NT2/D1 (cell line): ENCODE data around the gene RSL1D1.
"Not testable (repeated sequence)": the region's sequence is repeated elsewhere in the genome, so short reads cannot be mapped to it uniquely, and the experiment has no call there.

Experiments used
- DNase-seq: peaks from one replicate; pipeline ENCODE4 v3.0.0-alpha.2; 2011; ENCODE audit warnings: low read depth, low spot score
- H3K27me3 ChIP-seq: 2 replicates; pipeline ENCODE4 v1.6.0; 2011; ENCODE audit warnings: mild to moderate bottlenecking; ENCODE audit not compliant: insufficient read length, insufficient read depth
- H3K36me3 ChIP-seq: 2 replicates; pipeline ENCODE4 v1.6.1; 2011; ENCODE audit warnings: mild to moderate bottlenecking, low read length, mixed read lengths; ENCODE audit not compliant: insufficient read depth, insufficient read length
- H3K4me1 ChIP-seq: 2 replicates; pipeline ENCODE4 v1.5.1; 2011; ENCODE audit not compliant: insufficient read depth, insufficient read length
- H3K4me3 ChIP-seq: 2 replicates; pipeline ENCODE4 v1.5.1; 2011; ENCODE audit warnings: low read depth; ENCODE audit not compliant: insufficient read length
- H3K9ac ChIP-seq: 2 replicates; pipeline ENCODE4 v1.6.0; 2011; ENCODE audit warnings: low read depth; ENCODE audit not compliant: insufficient read length
- H3K9me3 ChIP-seq: 2 replicates; pipeline ENCODE4 v1.5.1; 2011; ENCODE audit warnings: mild to moderate bottlenecking, low read length; ENCODE audit not compliant: insufficient read depth
- SUZ12 ChIP-seq: IDR thresholded peaks from 2 replicates; pipeline ENCODE4 v1.6.1; 2011; ENCODE audit not compliant: insufficient read length, insufficient read depth; ENCODE audit errors: extremely low read depth
- YY1 ChIP-seq: IDR thresholded peaks from 2 replicates; pipeline ENCODE4 v1.6.1; 2011; ENCODE audit not compliant: insufficient read length, insufficient read depth
- ZNF274 ChIP-seq: IDR thresholded peaks from 2 replicates; pipeline ENCODE4 v1.6.1; 2011; ENCODE audit warnings: mild to moderate bottlenecking, low read depth, low read length

RSL1D1 gene

DNA sequence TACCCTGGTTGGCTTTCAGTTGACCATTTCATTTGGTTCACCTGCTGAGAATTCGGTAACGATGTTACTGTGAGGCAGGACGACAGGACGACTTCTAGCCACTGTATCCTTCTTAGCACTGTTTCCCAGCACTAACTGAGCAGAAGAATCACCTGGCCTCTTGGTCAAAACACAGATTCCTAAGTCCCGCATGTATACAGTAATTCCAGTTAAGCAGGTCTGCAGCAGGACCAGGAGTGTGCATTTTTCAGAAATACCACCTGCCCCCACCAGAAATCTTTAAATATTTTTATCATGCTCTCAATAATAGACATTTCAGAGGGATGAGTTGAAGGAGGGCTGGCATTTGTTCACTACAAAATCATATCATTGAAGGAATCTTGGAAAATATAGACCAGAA is 22.6 kb downstream of the RSL1D1 start:
- H3K9me3 ChIP-seq = no peaks in the 10 kb centered on the region
- no peak overlapping the region for H3K9ac ChIP-seq
- TF ChIP-seq ZNF274 (no peak), YY1 (no peak), SUZ12 (no peak)
- no peaks in the 10 kb centered on the region for H3K4me1 ChIP-seq
- no peak for DNase-seq
- H3K4me3 ChIP-seq = no peak overlapping the region
- H3K36me3 ChIP-seq = no peaks in the 10 kb centered on the region
- H3K27me3 ChIP-seq = no peaks in the 10 kb centered on the region

DNA sequence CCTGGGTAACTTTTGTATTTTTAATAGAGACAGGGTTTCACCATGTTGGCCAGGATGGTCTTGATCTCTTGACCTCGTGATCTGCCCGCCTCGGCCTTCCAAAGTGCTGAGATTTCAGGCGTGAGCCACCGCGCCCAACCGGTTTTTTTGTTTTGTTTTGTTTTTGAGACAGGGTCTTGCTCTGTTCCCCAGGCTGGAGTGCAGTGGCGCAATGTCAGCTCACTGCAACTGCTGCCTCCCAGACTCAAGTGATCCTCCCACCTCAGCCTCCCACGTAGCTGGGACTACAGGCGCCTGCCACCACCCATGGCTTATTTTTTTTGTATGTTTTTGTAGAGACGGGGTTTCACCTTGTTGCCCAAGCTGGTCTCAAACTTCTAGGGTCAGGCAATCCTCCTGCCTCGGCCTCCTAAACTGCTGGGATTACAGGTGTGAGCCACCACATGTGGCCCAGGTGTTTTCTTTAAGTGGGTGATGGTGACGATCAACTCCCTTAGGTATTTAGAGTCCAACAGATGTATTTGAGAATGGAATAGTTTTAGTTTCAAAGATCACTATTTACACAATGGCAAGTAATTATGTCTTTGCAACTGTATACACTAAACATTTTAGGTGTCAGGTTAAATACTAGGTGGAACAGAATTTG is 25.7 kb downstream of the RSL1D1 start:
- H3K9me3 ChIP-seq, H3K9ac ChIP-seq, H3K27me3 ChIP-seq, DNase-seq, H3K36me3 ChIP-seq, H3K4me1 ChIP-seq, H3K4me3 ChIP-seq: not testable (repeated sequence)

DNA sequence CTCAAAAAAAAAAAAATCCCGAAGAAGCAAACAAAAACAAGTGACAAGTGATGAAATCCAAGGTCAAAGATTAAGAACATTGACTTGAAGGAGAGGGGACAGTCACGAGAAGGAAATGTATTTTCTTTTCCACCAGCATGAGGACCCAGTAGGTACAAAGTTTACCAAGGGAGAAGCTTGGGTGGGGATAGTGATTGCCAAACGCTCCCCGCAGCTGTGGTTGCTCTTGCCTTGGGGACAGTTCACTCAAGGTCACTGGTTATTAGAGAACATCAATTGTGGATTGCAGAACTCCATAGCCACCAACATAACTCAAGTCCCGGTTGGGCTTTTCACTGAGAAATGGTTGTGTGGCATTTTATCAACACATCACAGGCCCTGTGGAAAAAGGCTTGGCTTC is 27.0 kb downstream of the RSL1D1 start:
- Histone ChIP-seq H3K36me3 (no peaks in the 10 kb centered on the region), H3K4me1 (no peaks in the 10 kb centered on the region), H3K9ac (no peak overlapping the region), H3K27me3 (no peaks in the 10 kb centered on the region), H3K9me3 (no peaks in the 10 kb centered on the region), H3K4me3 (no peak overlapping the region)
- no peak for DNase-seq
- TF ChIP-seq SUZ12 (no peak), ZNF274 (no peak), YY1 (no peak)

DNA sequence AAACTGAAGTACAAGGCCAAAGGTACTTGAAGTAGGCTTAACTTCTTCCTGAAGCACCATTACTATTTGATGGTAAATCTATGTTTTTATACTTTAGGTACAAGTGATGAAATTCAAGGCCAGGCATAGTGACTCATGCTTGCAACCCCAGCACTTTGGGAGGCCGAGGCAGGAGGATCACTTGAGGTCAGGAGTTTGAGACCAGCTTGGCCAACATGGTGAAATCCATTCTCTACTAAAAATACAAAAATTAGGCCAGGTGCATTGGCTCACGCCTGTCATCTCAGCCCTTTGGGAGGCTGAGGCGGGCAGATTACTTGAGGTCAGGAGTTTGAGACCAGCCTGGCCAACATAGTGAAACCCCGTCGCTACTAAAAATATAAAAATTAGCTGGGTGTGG is 27.7 kb downstream of the RSL1D1 start:
- H3K36me3 ChIP-seq, H3K9me3 ChIP-seq, H3K4me1 ChIP-seq, H3K9ac ChIP-seq, H3K4me3 ChIP-seq, H3K27me3 ChIP-seq, DNase-seq: not testable (repeated sequence)

DNA sequence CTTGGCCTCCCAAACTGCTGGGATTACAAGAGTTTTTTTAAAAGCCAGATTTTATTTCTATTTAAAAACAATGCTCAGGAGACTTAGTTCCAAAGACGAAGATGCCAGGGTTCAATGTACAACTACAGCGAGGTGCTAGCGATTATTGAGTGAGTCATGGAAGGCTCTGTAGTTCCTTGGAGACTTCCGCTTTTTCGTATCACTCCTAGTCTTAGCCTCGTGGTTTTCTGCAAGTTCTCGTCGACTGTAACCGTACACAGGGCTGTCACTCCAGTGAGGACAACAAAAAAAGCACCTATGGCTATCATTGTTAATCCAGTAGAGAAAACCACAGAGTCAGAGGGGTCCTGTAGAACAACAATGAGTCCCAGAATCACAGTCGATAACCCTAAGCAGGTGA is 31.5 kb downstream of the RSL1D1 start:
- Histone ChIP-seq H3K9ac (no peak overlapping the region), H3K9me3 (no peaks in the 10 kb centered on the region), H3K4me3 (no peak overlapping the region), H3K27me3 (no peaks in the 10 kb centered on the region), H3K4me1 (no peaks in the 10 kb centered on the region), H3K36me3 (no peaks in the 10 kb centered on the region)
- no peak for DNase-seq
- no peak for TF ChIP-seq ZNF274
- TF ChIP-seq SUZ12 = no peak
- TF ChIP-seq YY1 = no peak

DNA sequence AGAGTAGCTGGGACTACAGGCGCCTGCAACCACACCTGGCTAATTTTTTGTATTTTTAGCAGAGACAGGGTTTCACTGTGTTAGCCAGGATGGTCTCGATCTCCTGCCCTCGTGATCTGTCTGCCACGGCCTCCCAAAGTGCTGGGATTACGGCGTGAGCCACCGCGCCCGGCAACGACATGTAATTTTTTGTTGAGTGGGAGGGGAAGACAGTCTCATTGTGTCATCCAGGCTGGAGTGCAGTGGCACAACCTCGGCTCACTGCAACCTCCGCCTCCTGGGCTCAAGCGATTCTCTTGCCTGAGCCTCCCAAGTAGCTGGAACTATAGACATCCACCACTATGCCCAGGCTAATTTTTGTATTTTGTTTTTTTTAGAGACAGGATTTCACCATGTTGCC is 32.4 kb downstream of the RSL1D1 start:
- not testable (repeated sequence) for H3K4me1 ChIP-seq, H3K4me3 ChIP-seq, H3K9ac ChIP-seq, DNase-seq, H3K9me3 ChIP-seq, H3K27me3 ChIP-seq, H3K36me3 ChIP-seq

DNA sequence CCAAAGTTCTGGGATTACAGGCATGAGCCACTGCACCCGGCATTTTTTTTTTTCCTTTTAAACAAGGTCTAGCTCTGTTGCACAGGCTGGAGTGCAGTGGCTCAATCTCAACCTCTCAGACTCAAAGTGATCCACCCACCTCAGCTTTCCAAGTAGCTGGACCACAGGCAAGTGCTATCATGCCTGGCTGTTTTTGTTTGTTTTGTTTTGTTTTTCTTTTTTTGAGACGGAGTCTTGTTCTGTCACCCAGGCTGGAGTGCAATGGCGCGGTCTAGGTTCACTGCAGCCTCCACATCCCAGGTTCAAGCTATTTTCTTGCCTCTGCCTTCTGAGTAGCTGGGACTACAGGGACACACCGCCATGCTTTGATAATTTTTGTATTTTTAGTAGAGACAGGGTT is 35.2 kb downstream of the RSL1D1 start:
- H3K9me3 ChIP-seq = no peaks in the 10 kb centered on the region
- no peak overlapping the region for H3K4me3 ChIP-seq
- TF ChIP-seq YY1 (no peak), ZNF274 (no peak), SUZ12 (no peak)
- H3K9ac ChIP-seq = no peak overlapping the region
- no peaks in the 10 kb centered on the region for H3K27me3 ChIP-seq
- H3K4me1 ChIP-seq = no peaks in the 10 kb centered on the region
- H3K36me3 ChIP-seq = no peaks in the 10 kb centered on the region
- DNase-seq = no peak

DNA sequence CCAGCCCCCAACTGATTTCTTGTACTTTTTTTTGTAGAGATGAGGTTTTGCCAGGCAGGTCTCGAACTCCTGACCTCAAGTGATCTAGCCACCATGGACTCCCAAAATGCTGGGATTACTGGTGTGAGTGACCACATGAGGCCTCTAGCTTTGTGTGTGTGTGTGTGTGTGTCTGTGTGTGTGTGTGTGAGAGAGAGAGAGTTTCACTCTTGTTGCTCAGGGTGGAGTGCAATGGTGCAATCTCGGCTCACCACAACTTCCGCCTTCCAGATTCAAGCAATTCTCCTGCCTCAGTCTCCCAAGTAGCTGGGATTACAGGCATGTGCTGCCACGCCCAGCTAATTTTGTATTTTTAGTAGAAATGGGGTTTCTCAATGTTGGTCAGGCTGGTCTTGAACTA is 36.5 kb downstream of the RSL1D1 start:
- H3K9me3 ChIP-seq, H3K4me3 ChIP-seq, DNase-seq, H3K4me1 ChIP-seq, H3K27me3 ChIP-seq, H3K36me3 ChIP-seq, H3K9ac ChIP-seq: not testable (repeated sequence)
